Measurements from ENCODE around the gene TIMM10B. TPM values are rescaled to one million over a fixed set of nuclear protein-coding genes. Genes with fewer than 3 reads are reported as not detected.

TIMM10B gene
- total RNA-seq, 1 experiment from 2014 or later, result 41.7 TPM

DNA sequence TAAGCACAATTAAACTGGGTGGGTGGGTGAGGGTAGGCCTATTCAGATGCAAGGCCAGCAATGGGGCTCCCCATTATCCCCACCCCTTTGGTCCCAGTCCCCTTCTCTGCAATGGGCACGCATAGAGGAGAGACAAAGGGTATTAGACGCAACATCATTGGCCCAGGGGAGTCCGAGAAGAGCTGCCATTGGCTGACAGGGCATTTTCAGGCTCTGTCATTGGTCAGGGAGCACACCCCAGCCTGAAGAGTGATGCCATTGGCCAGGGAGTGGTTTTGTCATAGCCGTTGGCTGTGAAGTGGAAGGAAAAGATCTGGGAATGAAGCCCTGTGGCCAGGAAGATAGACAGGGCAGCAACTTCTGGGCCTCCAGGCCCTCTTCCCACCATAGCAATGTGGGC lies 4.7 kb upstream of the TIMM10B start:
- intact Hi-C loops (cut with micrococcal nuclease; ENCODE audit: unreplicated experiment), result no loop called here
- Mint-ChIP-seq H3K27ac (ENCODE audit: unreplicated experiment) (peak overlapping the region; percentile 47), H3K4me1 (ENCODE audit: low read depth, unreplicated experiment) (peaks cover 33% of the 10 kb centered on the region), H3K4me3 (ENCODE audit: low read depth, unreplicated experiment) (no peak overlapping the region), H3K9me3 (ENCODE audit: low read depth, unreplicated experiment) (no peaks in the 10 kb centered on the region), H3K27me3 (ENCODE audit: unreplicated experiment) (no peaks in the 10 kb centered on the region), H3K36me3 (ENCODE audit: insufficient read depth, unreplicated experiment) (peaks cover 74% of the 10 kb centered on the region)
- no peak for DNase-seq
- CTCF ChIA-PET, result interaction anchor here (0.7 kb wide), 1 partner anchor 156 kb away, joined by 4 read pairs; no protein-coding TSS in a partner anchor
- BruUV-seq (replicated peaks), result no TSS peak
- TF ChIP-seq CTCF (IDR thresholded peaks at IDR 0.05; ENCODE audit: unreplicated experiment), result no peak

GRCh38 chr11:6480299-6480914 lies 894 bp upstream of the TIMM10B start:
- H3K4me3 Mint-ChIP-seq (ENCODE audit: low read depth, unreplicated experiment), result peak overlapping the region; percentile 97
- intact Hi-C loops (cut with micrococcal nuclease; ENCODE audit: unreplicated experiment), result loop anchor here (10.0 kb wide), 1 partner anchor 134 kb away; the partner anchor contains the start of genes TAF10 and TPP1
- H3K27ac Mint-ChIP-seq (ENCODE audit: unreplicated experiment), result peak overlapping the region; percentile 92
- no peaks in the 10 kb centered on the region for H3K9me3 Mint-ChIP-seq (ENCODE audit: low read depth, unreplicated experiment)
- no peak for DNase-seq
- no peaks in the 10 kb centered on the region for H3K27me3 Mint-ChIP-seq (ENCODE audit: unreplicated experiment)
- CTCF ChIA-PET, result no interaction called here
- TF ChIP-seq CTCF (IDR thresholded peaks at IDR 0.05; ENCODE audit: unreplicated experiment), result no peak
- peaks cover 73% of the 10 kb centered on the region for H3K36me3 Mint-ChIP-seq (ENCODE audit: insufficient read depth, unreplicated experiment)
- TSS peak; percentile 47 for BruUV-seq (replicated peaks)
- H3K4me1 Mint-ChIP-seq (ENCODE audit: low read depth, unreplicated experiment), result peaks cover 34% of the 10 kb centered on the region

- peak overlapping the region; percentile 97 for H3K4me3 Mint-ChIP-seq (ENCODE audit: low read depth, unreplicated experiment)
- H3K27ac Mint-ChIP-seq (ENCODE audit: unreplicated experiment), result peak overlapping the region; percentile 92
- H3K4me1 Mint-ChIP-seq (ENCODE audit: low read depth, unreplicated experiment), result peaks cover 27% of the 10 kb centered on the region
- BruUV-seq (replicated peaks), result TSS peak; percentile 35
- no peak for DNase-seq
- H3K27me3 Mint-ChIP-seq (ENCODE audit: unreplicated experiment), result no peaks in the 10 kb centered on the region
- no peaks in the 10 kb centered on the region for H3K9me3 Mint-ChIP-seq (ENCODE audit: low read depth, unreplicated experiment)
- TF ChIP-seq CTCF (IDR thresholded peaks at IDR 0.05; ENCODE audit: unreplicated experiment), result no peak
- intact Hi-C loops (cut with micrococcal nuclease; ENCODE audit: unreplicated experiment), result loop anchor here (10.0 kb wide), 1 partner anchor 133 kb away; the partner anchor contains the start of genes TAF10 and TPP1
- CTCF ChIA-PET, result interaction anchor here (1.1 to 1.2 kb wide), 3 partner anchors 22 to 103 kb away, joined by 3 to 9 read pairs (median 5); no protein-coding TSS in a partner anchor
- H3K36me3 Mint-ChIP-seq (ENCODE audit: insufficient read depth, unreplicated experiment), result peaks cover 64% of the 10 kb centered on the region
Measured at GRCh38 chr11:6481924-6482275, 599 bp downstream of the TIMM10B start.

- no peak for TF ChIP-seq CTCF (IDR thresholded peaks at IDR 0.05; ENCODE audit: unreplicated experiment)
- no TSS peak for BruUV-seq (replicated peaks)
- CTCF ChIA-PET, result interaction anchor here (1.1 kb wide), 1 partner anchor 22 kb away, joined by 5 read pairs; no protein-coding TSS in a partner anchor
- Mint-ChIP-seq H3K9me3 (ENCODE audit: low read depth, unreplicated experiment) (no peaks in the 10 kb centered on the region), H3K27ac (ENCODE audit: unreplicated experiment) (peak overlapping the region; percentile 33), H3K27me3 (ENCODE audit: unreplicated experiment) (no peaks in the 10 kb centered on the region), H3K4me1 (ENCODE audit: low read depth, unreplicated experiment) (peaks cover 27% of the 10 kb centered on the region), H3K4me3 (ENCODE audit: low read depth, unreplicated experiment) (peak overlapping the region; percentile 97), H3K36me3 (ENCODE audit: insufficient read depth, unreplicated experiment) (peaks cover 60% of the 10 kb centered on the region)
- intact Hi-C loops (cut with micrococcal nuclease; ENCODE audit: unreplicated experiment), result loop anchor here (10.0 kb wide), 1 partner anchor 132 kb away; the partner anchor contains the start of genes TAF10 and TPP1
- DNase-seq, result no peak
Measured at GRCh38 chr11:6482441-6482840, 1.1 kb downstream of the TIMM10B start.

Data from Calu3 (cell line).